Natural killer cell (primary cell): ENCODE results near the gene SLCO4A1. TPM values are rescaled to one million over a fixed set of nuclear protein-coding genes. Genes with fewer than 3 reads are reported as not detected.

Experiments used
- ATAC-seq, 3 donors: fragments of 150-1000 bp in 2 of 3; fragments of 200-7000 bp in 1 of 3; cut with Tn5 transposase; 1 replicate in 1 of 3; 2 replicates in 2 of 3; pipeline ENCODE4 v1.10.0; 2021; ENCODE audit warnings: mild to moderate bottlenecking in 2 of 3, moderate library complexity in 2 of 3
- DNase-seq, 2 donors: peaks; one replicate each; pipeline versions ENCODE4 v3.0.0 to v3.0.0-alpha.2; 2013 to 2021; ENCODE audit warnings: mixed read lengths in 1 of 2
- H3K27ac ChIP-seq: one replicate; pipeline ENCODE4 v1.5.1; 2013; ENCODE audit warnings: mild to moderate bottlenecking, low read length
- H3K27me3 ChIP-seq: one replicate; pipeline ENCODE4 v1.6.1; 2013; ENCODE audit warnings: low read length; ENCODE audit not compliant: control insufficient read depth, insufficient read depth
- H3K36me3 ChIP-seq: one replicate; pipeline ENCODE4 v1.6.1; 2013; ENCODE audit warnings: low read length; ENCODE audit not compliant: control insufficient read depth, insufficient read depth
- H3K4me1 ChIP-seq: one replicate; pipeline ENCODE4 v1.6.1; 2013; ENCODE audit warnings: low read length; ENCODE audit not compliant: control insufficient read depth, insufficient read depth
- H3K4me3 ChIP-seq: one replicate; pipeline ENCODE4 v1.5.1; 2013; ENCODE audit warnings: low read length
- H3K9me3 ChIP-seq: one replicate; pipeline ENCODE4 v1.6.1; 2013; ENCODE audit warnings: low read length; ENCODE audit not compliant: control insufficient read depth, insufficient read depth
- H3K27ac Mint-ChIP-seq, 2 donors: one replicate each; pipeline ENCODE4 v1.8.0; 2022; ENCODE audit warnings: mild to moderate bottlenecking in 2 of 2, mixed read lengths in 2 of 2, moderate library complexity in 1 of 2
- H3K27me3 Mint-ChIP-seq, 2 donors: one replicate each; pipeline ENCODE4 v1.8.0; 2022; ENCODE audit warnings: low read depth in 2 of 2, mixed read lengths in 2 of 2
- H3K36me3 Mint-ChIP-seq: one replicate; pipeline ENCODE4 v1.8.0; 2022; ENCODE audit warnings: mixed read lengths
- H3K4me1 Mint-ChIP-seq, 2 donors: one replicate each; pipeline ENCODE4 v1.8.0; 2022; ENCODE audit warnings: mixed read lengths in 2 of 2
- H3K4me3 Mint-ChIP-seq: one replicate; pipeline ENCODE4 v1.8.0; 2022; ENCODE audit warnings: mild to moderate bottlenecking, moderate library complexity, mixed read lengths
- H3K9me3 Mint-ChIP-seq, 2 donors: one replicate each; pipeline ENCODE4 v1.8.0; 2022; ENCODE audit warnings: mixed read lengths in 2 of 2
- WGBS: methylation state at CpG from one replicate; pipeline ENCODE4 v1.1.7; 2013; ENCODE audit warnings: missing lambda C conversion rate; ENCODE audit not compliant: insufficient coverage; 5-methylcytosine and 5-hydroxymethylcytosine counted together
- intact Hi-C: fragments of 100-400 bp; cut with micrococcal nuclease; formaldehyde crosslinking; loops from one replicate; pipeline ENCODE4 v1.14.2; 2022
- total RNA-seq, 4 donors: library from RNA; stranded (reverse); fragments of 120-200 nt in 1 of 4; gene quantifications; one replicate each; pipeline versions ENCODE4 v1.2.3 to v1.2.4, GENCODE V29; 2013 to 2022
- TF ChIP-seq, protein P1 (sequence below): fragments of 200-600 bp; IDR thresholded peaks from one replicate; pipeline ENCODE4 v1.8.0; 2022; ENCODE audit warnings: antibody characterized with exemption

SLCO4A1 gene
- total RNA-seq, 3 donors from 2014 or later (not counting 1 experiment from before 2014, with no cell fraction given): 0.59 to 1.4 (median 1.1) TPM

- H3K4me3 Mint-ChIP-seq: no peak overlapping the region
- peaks cover 13 to 17% of the 10 kb centered on the region in 2 donors for H3K4me1 Mint-ChIP-seq
- H3K36me3 Mint-ChIP-seq: no peaks in the 10 kb centered on the region
- Histone ChIP-seq H3K4me3 (no peak overlapping the region), H3K27me3 (peaks cover 10% of the 10 kb centered on the region), H3K27ac (no peak overlapping the region), H3K4me1 (peaks cover 39% of the 10 kb centered on the region), H3K36me3 (no peaks in the 10 kb centered on the region), H3K9me3 (no peaks in the 10 kb centered on the region)
- TF ChIP-seq, protein P1, sequence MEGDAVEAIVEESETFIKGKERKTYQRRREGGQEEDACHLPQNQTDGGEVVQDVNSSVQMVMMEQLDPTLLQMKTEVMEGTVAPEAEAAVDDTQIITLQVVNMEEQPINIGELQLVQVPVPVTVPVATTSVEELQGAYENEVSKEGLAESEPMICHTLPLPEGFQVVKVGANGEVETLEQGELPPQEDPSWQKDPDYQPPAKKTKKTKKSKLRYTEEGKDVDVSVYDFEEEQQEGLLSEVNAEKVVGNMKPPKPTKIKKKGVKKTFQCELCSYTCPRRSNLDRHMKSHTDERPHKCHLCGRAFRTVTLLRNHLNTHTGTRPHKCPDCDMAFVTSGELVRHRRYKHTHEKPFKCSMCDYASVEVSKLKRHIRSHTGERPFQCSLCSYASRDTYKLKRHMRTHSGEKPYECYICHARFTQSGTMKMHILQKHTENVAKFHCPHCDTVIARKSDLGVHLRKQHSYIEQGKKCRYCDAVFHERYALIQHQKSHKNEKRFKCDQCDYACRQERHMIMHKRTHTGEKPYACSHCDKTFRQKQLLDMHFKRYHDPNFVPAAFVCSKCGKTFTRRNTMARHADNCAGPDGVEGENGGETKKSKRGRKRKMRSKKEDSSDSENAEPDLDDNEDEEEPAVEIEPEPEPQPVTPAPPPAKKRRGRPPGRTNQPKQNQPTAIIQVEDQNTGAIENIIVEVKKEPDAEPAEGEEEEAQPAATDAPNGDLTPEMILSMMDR: no peak
- no peaks in the 10 kb centered on the region for H3K9me3 Mint-ChIP-seq
- ATAC-seq (no peak), DNase-seq (no peak)
- intact Hi-C loops: no loop called here
- peaks cover 0 to 5% of the 10 kb centered on the region in 2 donors for H3K27me3 Mint-ChIP-seq
- no peak overlapping the region for H3K27ac Mint-ChIP-seq
- 89% methylated on average over 14 of the region's 15 CpGs for WGBS
Measured at GRCh38 chr20:62597416-62598115, 44.7 kb upstream of the SLCO4A1 start.

DNA sequence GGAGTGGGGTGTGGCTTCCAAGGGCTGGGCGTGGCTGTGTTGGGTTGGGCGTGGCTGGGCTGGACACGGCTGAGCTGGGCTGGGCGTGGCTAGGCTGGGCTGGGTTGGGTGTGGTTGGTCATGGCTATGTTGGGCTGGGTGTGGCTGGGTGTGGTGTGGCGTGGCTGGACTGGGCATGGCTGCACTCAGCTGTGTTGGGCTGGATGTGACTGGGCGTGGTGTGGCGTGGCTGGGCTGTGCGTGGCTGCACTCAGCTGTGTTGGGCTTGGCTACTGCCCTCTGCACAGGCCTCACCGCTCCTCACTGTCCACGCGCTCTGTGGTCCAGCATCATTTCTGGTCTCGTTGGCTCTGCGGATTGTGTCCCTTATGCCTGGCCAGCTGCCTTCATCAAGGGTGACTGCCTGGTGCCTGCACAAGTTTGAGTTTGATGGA, 43.5 kb upstream of the SLCO4A1 start:
- no peak for DNase-seq
- Mint-ChIP-seq H3K9me3 (no peaks in the 10 kb centered on the region), H3K36me3 (no peaks in the 10 kb centered on the region), H3K27me3 (peaks cover 0 to 5% of the 10 kb centered on the region in 2 donors), H3K27ac (no peak overlapping the region), H3K4me3 (no peak overlapping the region), H3K4me1 (peaks cover 22 to 29% of the 10 kb centered on the region in 2 donors)
- peaks cover 10% of the 10 kb centered on the region for H3K27me3 ChIP-seq
- H3K27ac ChIP-seq: no peak overlapping the region
- no peak overlapping the region for H3K4me3 ChIP-seq
- ATAC-seq: no peak
- intact Hi-C loops: no loop called here
- TF ChIP-seq, protein P1: no peak
- H3K4me1 ChIP-seq: peaks cover 51% of the 10 kb centered on the region
- H3K9me3 ChIP-seq: no peaks in the 10 kb centered on the region
- 74% methylated on average over 13 of the region's 13 CpGs for WGBS
- no peaks in the 10 kb centered on the region for H3K36me3 ChIP-seq

- H3K9me3 Mint-ChIP-seq: no peaks in the 10 kb centered on the region
- H3K4me3 ChIP-seq: no peak overlapping the region
- no peaks in the 10 kb centered on the region for H3K36me3 Mint-ChIP-seq
- ATAC-seq (no peak), DNase-seq (no peak)
- intact Hi-C loops: no loop called here
- H3K9me3 ChIP-seq: no peaks in the 10 kb centered on the region
- H3K27me3 Mint-ChIP-seq: peaks cover 0 to 5% of the 10 kb centered on the region in 2 donors
- H3K4me1 Mint-ChIP-seq: peaks cover 22 to 32% of the 10 kb centered on the region in 2 donors
- H3K27ac ChIP-seq: no peak overlapping the region
- no peak overlapping the region for H3K4me3 Mint-ChIP-seq
- 94% methylated on average over 34 of the region's 34 CpGs for WGBS
- no peaks in the 10 kb centered on the region for H3K36me3 ChIP-seq
- no peak overlapping the region for H3K27ac Mint-ChIP-seq
- peaks cover 10% of the 10 kb centered on the region for H3K27me3 ChIP-seq
- peaks cover 58% of the 10 kb centered on the region for H3K4me1 ChIP-seq
- TF ChIP-seq, protein P1: no peak
Measured at GRCh38 chr20:62599216-62600110, 42.8 kb upstream of the SLCO4A1 start.
